Non-pigmented ciliary epithelial cell (primary cell): ENCODE measurements around the gene FAM53B.

ENCODE experiments used
- DNase-seq: peaks from one replicate; pipeline ENCODE4 v3.0.0-alpha.2; 2010; ENCODE audit warnings: low read depth

The FAM53B gene

DNA sequence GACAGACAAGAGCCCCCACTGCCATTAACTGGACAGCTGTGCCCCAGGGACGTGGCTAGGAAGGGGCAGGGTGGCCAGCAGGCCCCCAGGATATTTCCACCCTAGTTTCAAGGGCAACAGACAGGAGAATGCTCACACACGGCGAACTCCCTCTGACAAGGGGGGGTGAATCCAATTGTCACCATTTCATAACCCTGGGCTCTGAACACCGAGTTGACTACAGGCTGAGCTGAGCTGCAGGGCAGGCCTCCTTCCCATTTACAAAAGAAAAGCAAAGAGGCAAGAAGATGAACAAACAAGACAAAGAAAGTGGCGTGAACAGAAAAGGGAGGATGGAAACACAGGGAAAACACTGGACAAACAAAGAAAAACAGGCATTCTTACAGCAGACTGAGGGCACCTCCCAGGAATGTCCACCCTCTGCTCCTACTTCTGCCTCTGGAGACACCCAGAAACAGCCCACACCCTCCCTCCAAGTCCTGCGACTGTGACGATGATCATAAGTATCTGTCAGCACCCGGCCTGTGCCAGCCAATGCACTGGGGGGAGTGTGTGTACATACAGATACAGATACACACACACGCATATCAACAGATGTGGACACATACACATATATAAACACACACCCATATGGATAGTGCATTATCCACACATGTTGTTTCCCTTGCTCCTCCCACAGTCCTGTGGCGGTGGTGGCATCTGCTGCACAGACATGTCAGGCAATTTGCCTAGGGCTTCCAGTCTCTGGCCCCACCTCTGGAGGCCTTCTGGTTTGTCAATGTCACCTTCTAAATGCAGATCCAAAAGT is 66.2 kb downstream of the FAM53B start:
- DNase-seq, result no peak

- DNase-seq, result no peak
Measured at GRCh38 chr10:124677293-124677699, 66.9 kb downstream of the FAM53B start.

- DNase-seq, result no peak
Measured at GRCh38 chr10:124676416-124677062, 67.6 kb downstream of the FAM53B start.

GRCh38 chr10:124675824-124676223 is 68.4 kb downstream of the FAM53B start:
- DNase-seq, result no peak

- DNase-seq, result no peak
Measured at GRCh38 chr10:124675261-124675660, 68.9 kb downstream of the FAM53B start.

DNA sequence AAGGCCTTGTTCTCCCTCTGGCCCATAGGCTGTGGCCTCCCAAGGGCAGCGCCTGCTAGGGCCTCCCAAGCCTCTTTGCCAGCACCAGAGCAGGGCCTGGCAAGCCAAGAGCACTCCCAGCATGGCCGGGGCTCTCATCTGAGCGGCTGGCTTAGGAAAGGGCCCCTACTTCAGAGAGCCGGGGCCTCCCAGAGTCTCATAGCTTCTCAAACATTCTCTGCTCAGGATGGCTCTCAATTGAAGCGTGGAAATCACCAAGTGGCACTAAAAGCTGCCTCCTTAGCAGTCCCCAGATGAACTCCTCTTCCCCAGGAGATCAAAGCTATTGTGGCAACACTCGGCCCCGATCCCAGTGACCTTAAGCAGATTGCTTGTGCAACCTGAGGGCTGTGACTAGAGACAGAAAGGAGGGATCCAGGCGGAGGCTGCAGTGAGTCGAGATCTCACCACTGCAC is 69.4 kb downstream of the FAM53B start:
- no peak for DNase-seq

GRCh38 chr10:124672181-124672638 is 72.0 kb downstream of the FAM53B start:
- DNase-seq, result no peak

DNA sequence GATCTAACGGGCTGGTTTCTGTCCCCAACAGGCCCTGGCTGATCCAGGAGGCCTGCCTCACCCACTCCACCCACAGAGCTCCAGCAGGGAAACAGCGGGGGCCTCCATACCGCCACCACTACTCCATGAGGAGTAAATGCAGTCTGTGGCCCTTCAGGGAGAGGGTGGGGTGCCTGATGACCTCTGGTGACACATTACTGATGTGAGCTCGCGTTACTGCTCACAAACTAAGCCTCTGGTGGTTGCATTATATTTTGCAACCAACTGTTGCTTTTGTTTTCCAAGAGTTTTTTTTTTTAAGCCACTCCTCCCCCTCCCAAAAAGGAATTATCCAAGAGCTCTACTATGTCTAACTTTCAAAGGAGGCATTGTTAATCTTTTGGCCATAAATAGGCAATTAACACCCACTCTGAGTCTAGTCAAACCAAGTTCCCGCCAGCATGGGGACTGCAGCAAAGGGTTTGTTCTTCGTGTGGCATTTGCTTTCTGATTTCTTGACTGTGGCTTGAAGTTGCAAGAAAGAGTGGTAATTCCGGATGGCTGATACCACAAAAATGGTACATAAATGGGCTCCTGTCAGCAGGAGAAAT is 72.6 kb downstream of the FAM53B start:
- no peak for DNase-seq

DNA sequence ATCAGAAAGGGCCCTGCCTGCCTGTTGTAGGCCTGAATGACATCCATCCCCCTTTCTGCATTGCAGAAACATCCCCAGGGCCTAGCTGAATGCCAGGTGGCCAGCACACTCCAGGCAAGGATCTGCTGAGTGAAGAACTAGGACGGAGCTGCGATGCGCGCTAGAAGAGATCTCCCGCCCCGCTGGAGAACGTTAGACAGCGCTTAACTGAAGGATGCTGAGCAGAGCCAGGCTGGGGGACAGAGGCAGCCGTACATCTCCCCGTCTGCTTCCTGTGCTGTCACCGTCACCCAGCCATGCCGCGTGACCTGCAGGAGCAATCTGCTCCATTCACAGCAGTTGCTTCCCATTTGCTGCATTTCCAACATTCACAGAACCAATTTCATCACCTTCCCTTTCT is 73.3 kb downstream of the FAM53B start:
- DNase-seq, result no peak

- DNase-seq, result no peak
Measured at GRCh38 chr10:124669824-124670654, 74.1 kb downstream of the FAM53B start.

- no peak for DNase-seq
Measured at GRCh38 chr10:124669141-124669823, 74.9 kb downstream of the FAM53B start.

- DNase-seq, result no peak
Measured at GRCh38 chr10:124668517-124669051, 75.6 kb downstream of the FAM53B start.

DNA sequence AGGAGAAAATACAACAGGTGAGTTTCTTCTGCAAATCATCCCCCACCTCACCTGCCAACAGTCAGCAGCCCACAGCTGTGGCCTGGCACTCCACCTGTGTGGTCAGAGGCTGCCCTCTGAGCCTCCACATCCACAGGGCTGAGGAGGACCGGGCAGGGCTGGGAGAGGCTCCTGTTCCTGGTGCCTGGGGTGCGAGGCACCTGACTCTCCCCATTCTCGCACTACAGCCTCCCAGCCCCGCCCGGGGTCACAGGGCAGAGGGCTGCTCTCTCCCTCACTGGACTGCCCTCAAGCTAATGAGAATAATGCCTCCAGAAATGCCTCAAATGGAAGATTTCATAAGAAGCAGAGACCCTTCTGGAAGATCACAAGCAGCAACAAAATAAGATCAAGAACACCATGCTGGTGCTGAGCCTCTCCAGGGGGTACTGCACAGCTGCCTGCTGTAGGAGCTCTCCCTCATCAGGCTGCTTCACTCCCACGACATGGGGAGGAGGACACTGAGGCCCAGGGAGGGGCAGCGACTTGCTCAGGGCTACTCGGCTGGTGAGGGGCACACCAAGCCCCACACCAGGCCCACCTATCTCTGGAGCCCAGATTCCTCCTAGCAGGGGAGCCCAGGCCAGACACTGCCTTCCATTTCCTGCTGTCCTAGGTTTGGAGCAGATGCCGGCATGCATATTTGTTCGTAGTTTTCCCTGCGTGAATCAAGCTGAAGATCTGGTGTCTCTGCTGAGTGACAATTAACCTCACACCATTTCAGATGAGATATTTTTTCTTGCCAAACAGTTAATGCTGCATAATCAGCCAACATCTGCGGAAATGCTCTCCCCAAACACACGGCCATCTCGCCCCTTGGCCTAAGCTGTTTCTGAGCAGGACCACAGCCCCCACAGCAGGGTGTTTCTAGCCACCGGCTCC is 76.5 kb downstream of the FAM53B start:
- no peak for DNase-seq

DNA sequence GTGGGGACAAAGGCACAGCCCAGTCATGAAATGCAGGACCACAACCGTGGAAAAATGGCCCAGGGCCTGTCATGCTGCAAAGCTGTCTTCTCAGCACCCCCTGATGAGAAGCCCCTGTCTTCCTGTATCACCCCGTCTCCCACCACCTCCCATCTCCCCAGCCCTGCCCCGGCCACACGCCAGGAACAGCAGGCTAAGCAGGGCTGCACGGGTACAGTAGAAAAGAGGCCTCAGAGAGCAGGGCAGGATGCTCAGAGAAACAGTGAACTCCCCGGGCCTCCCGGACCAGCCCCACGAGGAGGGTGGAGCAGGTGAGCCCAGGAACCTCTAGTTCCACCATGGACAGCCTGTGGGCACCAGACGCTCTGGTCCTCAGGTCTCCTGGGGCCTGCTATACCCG is 77.7 kb downstream of the FAM53B start:
- DNase-seq, result no peak

DNA sequence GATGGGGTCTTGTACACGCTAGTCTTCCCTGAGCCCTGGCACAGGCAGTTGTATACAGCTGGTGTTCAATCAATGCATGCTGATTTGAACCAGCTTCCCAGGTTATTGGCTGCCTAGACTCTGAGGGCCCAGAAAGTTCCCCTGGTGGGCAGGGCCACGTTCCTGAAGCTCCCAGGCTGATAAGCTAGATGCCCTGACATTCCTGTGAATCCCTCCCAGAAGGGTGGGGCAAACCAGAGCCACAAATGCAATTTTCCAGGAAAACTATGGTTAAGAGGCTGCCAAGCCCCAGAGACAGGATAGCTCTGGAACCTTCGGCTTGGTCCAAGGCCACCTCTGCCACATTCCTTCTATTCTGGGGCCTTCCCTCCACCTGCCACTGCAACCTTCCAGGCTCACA is 78.2 kb downstream of the FAM53B start:
- DNase-seq, result no peak

DNA sequence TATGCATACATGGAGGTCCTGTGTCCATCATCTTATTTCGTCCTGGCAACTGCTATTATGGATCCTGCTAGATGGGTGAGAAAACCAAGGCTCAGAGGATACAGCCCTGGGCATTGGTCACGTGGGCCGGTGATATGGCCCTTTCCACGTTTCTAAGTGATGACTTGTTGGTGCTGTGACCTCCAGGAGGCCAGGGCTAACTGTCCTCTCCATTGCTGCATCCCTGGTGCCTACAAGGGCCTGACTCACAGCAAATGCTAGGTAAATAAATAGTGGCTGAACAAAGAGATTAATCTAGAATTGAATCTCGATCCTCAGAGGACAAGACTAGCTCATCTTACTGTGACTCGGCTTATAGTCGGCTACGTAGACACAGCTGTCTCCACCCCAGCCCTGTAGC is 78.6 kb downstream of the FAM53B start:
- no peak for DNase-seq

DNA sequence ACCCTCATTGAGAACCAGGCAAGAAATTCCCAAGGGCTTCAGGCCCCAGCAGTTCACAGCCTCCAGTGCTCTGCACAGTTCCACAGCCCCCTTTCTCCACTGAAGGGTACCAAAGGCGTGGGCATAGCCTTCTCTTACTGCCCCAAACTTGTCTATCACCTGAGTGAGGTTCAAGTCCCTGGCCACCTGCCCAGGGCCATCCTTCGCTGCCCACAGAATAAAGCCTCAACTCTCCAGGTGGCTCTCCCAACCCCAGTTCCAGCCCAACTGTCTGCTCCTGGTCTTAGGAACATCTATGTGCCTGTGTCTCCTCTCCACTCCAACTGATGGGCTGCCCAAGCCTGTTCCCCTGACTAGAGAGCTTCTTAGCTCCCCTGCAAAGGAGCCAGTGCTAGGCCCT is 79.1 kb downstream of the FAM53B start:
- DNase-seq, result no peak

- DNase-seq, result no peak
Measured at GRCh38 chr10:124663766-124664360, 80.3 kb downstream of the FAM53B start.

- no peak for DNase-seq
Measured at GRCh38 chr10:124663228-124663627, 81.0 kb downstream of the FAM53B start.

DNA sequence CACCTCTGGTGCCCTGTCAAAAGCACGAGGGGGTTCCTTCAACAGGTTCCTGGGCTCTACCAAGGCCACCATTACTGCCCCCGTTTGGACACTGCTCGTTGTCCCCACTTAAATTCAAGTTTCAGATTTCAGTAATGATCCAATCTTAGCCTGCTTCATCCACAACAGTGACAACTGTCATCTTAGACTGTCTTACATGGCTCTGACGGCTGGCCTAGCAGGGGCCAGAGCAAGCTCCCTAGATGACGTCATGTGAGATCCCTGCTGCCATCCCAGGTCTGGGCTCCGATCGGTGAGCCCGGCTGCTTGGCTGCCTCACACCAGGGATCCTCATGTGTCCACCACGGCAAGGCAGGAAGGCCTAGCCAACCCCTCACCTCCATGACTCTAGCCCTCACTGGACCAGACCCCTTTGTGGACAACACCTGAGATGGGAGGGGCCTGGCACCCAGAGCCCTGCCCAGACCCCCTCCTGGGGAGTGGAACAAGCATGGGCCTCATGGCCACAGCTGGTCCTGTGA is 82.5 kb downstream of the FAM53B start:
- no peak for DNase-seq
